HG02973 (cell line): ENCODE data around the gene SNTG2.
"Not testable (repeated sequence)": the region's sequence is repeated elsewhere in the genome, so short reads cannot be mapped to it uniquely, and the experiment has no call there.

ENCODE experiments used
- ATAC-seq: cut with Tn5 transposase; IDR thresholded peaks from one replicate; pipeline ENCODE4 v1.9.1; 2021; ENCODE audit warnings: moderate library complexity; ENCODE audit not compliant: unreplicated experiment

SNTG2 gene

GRCh38 chr2:1088192-1088860, 137.7 kb downstream of the SNTG2 start:
- no peak for ATAC-seq

- no peak for ATAC-seq
Observed at GRCh38 chr2:1088940-1089339, 138.3 kb downstream of the SNTG2 start.

- no peak for ATAC-seq
Observed at GRCh38 chr2:1091895-1092585, 141.4 kb downstream of the SNTG2 start.

GRCh38 chr2:1093668-1094067, 143.0 kb downstream of the SNTG2 start:
- ATAC-seq: not testable (repeated sequence)

- ATAC-seq: no peak
Observed at GRCh38 chr2:1097101-1097500, 146.5 kb downstream of the SNTG2 start.

GRCh38 chr2:1099418-1099817, 148.8 kb downstream of the SNTG2 start:
- ATAC-seq: no peak

- ATAC-seq: no peak
Observed at GRCh38 chr2:1101011-1101782, 150.5 kb downstream of the SNTG2 start.

- ATAC-seq: no peak
Observed at GRCh38 chr2:1101982-1102590, 151.4 kb downstream of the SNTG2 start.

GRCh38 chr2:1104364-1104763, 153.7 kb downstream of the SNTG2 start:
- no peak for ATAC-seq

- ATAC-seq: not testable (repeated sequence)
Observed at GRCh38 chr2:1106344-1106743, 155.7 kb downstream of the SNTG2 start.

GRCh38 chr2:1115843-1116539, 165.3 kb downstream of the SNTG2 start:
- no peak for ATAC-seq

GRCh38 chr2:1117569-1117968, 166.9 kb downstream of the SNTG2 start:
- ATAC-seq: no peak

GRCh38 chr2:1125217-1125616, 174.6 kb downstream of the SNTG2 start:
- ATAC-seq: no peak

- no peak for ATAC-seq
Observed at GRCh38 chr2:1125633-1126370, 175.2 kb downstream of the SNTG2 start.

GRCh38 chr2:1129982-1130381, 179.3 kb downstream of the SNTG2 start:
- no peak for ATAC-seq

- ATAC-seq: no peak
Observed at GRCh38 chr2:1130922-1131321, 180.3 kb downstream of the SNTG2 start.

GRCh38 chr2:1132328-1132969, 181.8 kb downstream of the SNTG2 start:
- ATAC-seq: no peak

GRCh38 chr2:1133896-1134295, 183.2 kb downstream of the SNTG2 start:
- ATAC-seq: not testable (repeated sequence)

GRCh38 chr2:1134629-1135028, 184.0 kb downstream of the SNTG2 start:
- no peak for ATAC-seq

- ATAC-seq: no peak
Observed at GRCh38 chr2:1136067-1136466, 185.4 kb downstream of the SNTG2 start.
